HG02970 (cell line): ENCODE measurements around the gene MMP2.

Experiments
- ATAC-seq: cut with Tn5 transposase; IDR thresholded peaks from one replicate; pipeline ENCODE4 v1.9.1; 2021; ENCODE audit warnings: mild to moderate bottlenecking, moderate library complexity, moderate number of reproducible peaks; ENCODE audit not compliant: unreplicated experiment, low FRiP score

The MMP2 gene

GRCh38 chr16:55508941-55509931, 30.2 kb downstream of the MMP2 start, which contains the start of gene LPCAT2:
Gene LPCAT2 (plus strand): TSS chr16:55509072. CDS start chr16:55509182, 110 bp downstream.
- ATAC-seq: no peak

DNA sequence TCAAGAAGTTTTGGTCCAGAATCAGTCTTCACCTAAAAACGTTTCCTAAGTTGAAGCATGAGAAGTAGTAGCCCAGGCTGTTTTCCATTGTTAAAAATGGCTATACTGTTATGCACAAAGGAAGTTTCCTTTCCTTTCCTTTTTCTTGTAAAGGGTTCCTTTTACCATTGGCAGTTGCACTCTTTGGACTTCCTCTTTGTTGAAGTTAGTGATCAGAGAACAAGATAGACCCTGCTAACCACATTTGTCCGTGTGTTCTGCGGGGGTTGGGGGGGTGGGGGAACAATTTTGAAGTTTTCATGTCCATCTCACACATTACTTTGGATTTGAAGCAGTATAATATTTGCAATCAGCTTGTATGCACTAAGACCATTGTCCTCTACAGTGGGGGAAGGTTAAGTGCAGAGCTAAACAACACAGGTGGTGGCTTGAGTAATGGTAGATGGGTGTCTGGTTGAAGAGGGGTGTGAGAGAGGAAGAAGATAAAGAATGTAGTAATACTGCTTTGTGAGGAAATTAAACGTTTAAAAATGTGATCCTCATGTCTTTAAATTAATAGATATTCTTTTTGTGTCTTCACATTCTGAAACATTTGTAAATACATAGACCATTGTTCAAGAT, 31.3 kb downstream of the MMP2 start:
- ATAC-seq: no peak

- no peak for ATAC-seq
These were observed 33.9 kb downstream of the MMP2 start for GRCh38 chr16:55512941-55513340.

GRCh38 chr16:55513616-55514015, 34.6 kb downstream of the MMP2 start:
- ATAC-seq: no peak

- no peak for ATAC-seq
These were observed 36.1 kb downstream of the MMP2 start for GRCh38 chr16:55515111-55515510.

DNA sequence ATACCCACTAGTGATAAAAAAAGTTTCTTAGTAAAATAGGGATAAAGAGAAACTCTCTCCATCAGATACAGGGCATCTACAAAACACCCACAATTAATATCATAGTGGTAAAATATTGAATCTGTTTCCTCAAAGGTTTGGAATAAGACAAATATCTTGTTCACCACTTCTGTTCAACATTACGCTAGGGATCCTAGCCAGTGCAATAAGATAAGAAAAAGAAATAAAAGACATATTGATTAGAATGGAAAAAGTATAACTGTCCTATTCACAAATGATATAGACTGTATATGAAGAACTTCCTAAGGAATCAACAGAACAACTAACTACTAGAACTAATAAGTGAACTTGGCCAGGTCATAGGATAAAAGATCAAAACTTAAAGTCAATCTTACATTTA, 42.8 kb downstream of the MMP2 start:
- ATAC-seq: no peak

- no peak for ATAC-seq
These were observed 47.4 kb downstream of the MMP2 start for GRCh38 chr16:55526441-55526840.

DNA sequence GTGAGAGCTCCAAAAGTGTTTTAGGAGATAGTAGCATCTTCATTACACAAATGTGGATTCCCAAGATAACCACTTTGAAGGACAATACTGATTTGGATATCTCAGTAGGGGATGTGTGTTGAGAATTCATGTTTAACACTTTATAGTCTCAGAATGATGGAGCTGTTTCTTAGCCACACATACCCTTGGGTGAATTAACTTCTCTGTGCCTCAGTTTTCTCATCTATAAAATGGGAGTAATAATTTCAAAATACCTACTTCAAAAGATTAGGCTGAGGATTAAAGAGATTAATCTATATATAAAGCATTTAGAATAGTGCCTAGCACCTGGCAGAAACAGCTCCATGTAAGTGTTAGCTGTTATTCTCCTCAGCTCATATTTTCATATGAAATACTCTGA, 48.9 kb downstream of the MMP2 start:
- ATAC-seq: no peak

DNA sequence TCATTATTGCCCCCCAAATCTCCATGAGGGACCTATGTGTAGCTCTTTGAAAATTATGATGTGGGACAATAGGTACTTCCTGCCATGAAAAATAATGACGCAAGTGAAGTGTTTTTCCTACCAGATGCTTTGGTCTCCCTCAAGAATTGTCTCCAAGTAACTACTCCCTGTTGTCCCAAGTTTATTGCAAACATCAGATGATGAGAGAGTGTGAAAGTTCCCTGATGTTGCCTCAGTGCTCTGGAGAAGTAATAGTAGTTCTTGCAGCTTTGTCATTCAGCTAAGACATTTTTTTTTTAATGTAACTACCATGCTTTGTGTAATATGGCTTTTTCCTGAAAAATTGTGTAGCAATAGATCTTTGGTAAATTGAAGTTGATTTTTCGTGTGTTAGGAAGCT, 50.0 kb downstream of the MMP2 start:
- no peak for ATAC-seq

- ATAC-seq: no peak
These were observed 51.4 kb downstream of the MMP2 start for GRCh38 chr16:55530316-55530856.

- ATAC-seq: no peak
These were observed 53.2 kb downstream of the MMP2 start for GRCh38 chr16:55532227-55532626.

DNA sequence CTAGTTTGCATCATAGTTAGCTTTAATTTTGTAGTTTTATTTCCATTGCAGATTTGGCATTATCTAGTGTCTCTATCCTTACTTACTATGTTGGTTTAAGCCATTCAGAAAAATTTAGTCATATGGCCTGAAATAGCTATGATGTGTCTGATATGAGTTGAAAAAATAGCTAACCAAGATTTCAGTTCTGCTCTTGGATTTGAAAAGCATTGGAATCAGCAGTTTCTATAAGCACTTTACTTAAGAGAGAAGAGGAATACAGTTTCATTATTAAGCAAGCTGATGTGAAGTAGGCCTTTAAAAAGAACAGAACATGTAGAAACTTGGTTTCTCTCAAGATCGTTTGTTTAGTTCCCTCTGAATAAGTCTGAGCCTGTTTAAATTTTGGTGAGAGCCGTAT, 55.8 kb downstream of the MMP2 start:
- no peak for ATAC-seq

- no peak for ATAC-seq
These were observed 60.1 kb downstream of the MMP2 start for GRCh38 chr16:55539049-55539448.

DNA sequence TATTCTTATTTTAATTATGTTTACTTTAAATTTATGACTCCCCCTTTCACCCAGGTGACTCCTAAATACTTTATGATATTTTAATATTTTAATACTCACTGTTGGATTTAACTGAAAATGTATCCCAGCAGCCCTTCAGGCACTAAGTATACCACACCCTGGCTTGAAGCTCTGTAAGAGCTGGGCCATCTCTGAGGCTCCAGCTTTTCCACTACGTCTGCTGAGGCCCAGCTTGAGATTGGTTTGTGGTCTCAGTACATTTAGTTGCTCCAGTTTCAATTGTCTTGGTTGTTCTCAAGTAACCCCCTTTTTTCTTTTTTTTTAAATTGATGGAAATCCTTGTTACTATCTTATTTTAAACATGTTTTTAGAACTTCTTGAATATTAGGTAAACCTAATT, 60.5 kb downstream of the MMP2 start:
- ATAC-seq: no peak

DNA sequence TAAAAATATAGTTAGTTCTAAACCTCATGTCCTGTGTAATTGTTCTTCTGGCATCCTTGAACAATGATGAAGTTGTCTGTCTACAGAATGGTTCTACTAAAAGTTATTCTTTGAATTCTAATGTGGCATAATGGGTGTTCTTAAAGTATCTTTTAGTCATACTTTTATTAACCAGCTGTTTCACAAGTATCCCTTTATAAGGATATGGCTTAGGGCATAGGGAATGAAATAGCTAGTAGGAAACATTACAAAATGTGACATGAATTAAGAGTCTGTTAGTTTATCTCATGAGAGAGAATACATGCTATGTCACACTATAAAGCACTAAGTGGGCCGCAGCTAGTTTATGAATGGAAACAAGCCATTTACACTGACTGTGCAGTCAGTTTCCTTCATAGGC, 61.2 kb downstream of the MMP2 start:
- no peak for ATAC-seq

DNA sequence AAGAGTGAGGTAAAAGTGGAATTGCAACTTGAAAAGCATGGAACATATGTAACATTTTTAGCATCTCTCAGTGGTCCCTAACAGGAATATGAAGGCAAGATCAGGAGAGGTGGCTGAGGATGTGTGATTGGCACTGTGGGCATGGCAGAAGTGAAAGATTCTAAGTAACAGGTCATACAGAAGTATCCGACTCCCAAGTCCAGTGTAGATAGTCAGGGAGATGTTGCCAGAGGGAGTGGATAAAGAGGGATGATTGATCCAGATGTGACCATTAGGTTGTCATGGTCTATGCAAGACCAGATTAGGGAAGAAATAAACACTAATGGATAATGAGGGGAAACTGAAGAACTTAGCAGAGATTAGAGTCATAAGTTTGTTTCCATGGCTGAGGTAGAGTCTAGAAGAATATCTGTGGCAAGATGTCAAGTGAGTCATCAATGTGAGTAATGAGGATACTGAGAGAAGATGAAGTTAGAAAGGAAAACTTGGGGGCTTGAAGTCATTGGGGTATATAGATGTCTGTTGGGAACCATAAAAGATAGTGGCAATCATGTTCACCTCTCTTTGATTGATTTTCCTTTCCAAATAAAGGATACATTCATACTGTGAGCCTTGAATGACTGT, 63.6 kb downstream of the MMP2 start:
- ATAC-seq: no peak

GRCh38 chr16:55543472-55543871, 64.5 kb downstream of the MMP2 start:
- ATAC-seq: no peak

- no peak for ATAC-seq
These were observed 73.6 kb downstream of the MMP2 start for GRCh38 chr16:55552621-55553020.

DNA sequence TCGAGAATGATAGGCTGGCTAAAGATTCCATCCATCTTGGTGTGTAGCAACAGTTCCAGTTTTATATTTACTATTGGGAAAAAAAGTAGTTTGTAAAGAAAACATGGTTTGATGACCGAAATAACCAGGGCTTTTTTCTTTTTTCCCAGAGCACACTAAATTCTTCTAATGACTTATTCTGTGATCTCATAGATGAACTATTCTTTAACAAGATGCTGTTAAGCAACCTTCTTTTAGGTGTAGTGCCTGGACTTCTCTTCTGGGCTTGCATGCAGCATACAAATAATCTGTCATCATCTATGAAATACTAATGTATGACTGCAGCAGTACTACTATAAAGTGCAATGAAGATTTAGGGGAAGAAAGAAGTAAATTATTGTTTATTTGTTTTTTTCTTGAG, 76.4 kb downstream of the MMP2 start:
- no peak for ATAC-seq
